OCI-M1 (cell line): ENCODE measurements around the gene OSBPL6.
A peak's percentile ranks its signal among the peaks of the same experiment; 100 is the strongest.

ENCODE experiments used
- DNase-seq: peaks from one replicate; lab custom pipeline; 2025; lab: John Stamatoyannopoulos, UW

OSBPL6 gene

GRCh38 chr2:178238750-178239149 is 44.4 kb downstream of the OSBPL6 start:
- DNase-seq = no peak

DNA sequence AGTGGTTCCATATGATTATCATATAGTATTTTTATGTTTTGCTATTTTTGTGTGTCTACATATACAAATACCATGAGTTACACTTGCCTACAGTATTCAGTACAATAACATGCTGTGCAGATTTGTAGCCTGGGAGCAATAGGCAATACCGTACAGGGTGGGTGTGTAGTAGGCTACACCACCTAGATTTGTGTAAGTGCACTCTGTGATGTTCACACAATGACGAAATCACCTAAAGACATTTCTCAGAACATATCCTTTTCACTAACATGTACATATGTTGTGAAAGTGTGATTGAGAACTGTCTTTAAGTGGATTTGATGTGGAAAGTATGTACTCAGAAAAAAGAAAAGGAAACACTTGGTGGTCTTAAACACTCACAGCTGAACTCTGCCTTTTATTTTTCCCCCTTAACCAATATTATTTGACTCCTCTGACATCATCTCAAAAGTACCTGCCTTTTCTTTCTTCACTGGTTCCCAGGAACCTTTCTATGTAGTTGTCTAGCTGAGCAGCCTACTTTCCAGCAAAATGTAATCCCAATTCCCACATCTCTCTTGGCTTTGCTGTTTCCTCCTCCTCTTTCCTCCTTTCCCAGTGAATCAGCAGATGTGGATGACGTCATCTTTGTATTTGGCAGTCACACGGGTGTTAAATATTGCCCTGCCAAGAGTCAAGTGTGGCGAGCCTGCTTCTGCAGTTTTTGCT is 47.7 kb downstream of the OSBPL6 start:
- peak; percentile 41 for DNase-seq

DNA sequence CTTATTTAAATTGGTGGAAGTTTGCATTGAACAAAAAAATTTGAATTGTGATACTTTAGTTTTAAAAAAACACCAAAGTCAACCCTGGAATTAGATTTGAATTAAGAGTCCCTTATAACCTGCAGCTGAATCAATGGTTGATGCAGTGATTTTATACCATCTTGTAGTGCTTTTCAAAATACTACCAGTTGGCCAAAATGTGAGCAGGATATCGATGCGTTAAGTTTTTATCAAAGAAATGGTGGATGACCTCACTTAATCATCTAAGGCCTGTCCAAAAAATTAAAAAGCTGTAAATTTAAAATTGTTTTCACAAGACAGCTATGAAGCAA is 48.2 kb downstream of the OSBPL6 start:
- no peak for DNase-seq

DNA sequence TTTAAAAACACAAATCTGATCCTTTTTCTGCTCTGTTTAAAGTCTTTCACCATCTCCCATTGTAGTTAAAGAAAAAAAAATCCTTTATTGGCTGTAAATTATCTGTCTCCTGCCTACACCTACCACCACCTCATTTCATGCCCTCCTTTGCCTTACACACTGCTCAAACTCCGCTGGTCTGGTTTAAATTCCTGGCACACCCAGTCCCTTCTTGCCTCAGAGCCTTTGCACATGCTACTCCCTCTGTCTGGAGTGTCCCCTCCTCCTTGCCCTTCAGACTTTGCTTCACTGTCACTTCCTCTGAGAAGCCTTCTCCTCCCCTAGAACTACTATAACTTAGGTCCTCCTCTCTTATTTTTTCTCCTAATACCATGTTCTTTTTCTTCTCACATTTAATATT is 49.6 kb downstream of the OSBPL6 start:
- DNase-seq = no peak

- DNase-seq = no peak
Observed at GRCh38 chr2:178244777-178245176, 50.5 kb downstream of the OSBPL6 start.

GRCh38 chr2:178246696-178247095 is 52.4 kb downstream of the OSBPL6 start:
- no peak for DNase-seq

DNA sequence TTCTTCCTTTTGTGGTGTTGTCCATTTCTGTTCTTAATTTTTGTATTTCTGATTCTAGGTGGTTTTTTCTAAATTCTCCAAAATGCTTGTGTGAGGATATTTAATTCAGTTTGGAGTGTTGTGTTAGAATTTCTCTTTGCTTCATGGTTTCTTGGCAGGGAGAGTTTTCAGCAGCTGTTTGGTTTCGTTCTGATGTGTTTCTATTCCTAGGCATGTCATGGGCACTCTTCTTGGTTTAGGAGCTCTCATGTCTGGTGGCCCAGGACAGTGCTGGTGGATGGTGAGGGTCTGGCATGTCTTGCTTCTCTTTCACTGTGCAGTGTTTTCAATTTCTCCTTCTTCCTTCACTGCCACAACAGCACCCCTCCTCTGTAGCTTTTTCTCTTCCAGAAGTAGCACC is 52.9 kb downstream of the OSBPL6 start:
- no peak for DNase-seq

GRCh38 chr2:178250429-178250828 is 56.1 kb downstream of the OSBPL6 start:
- peak; percentile 18 for DNase-seq

GRCh38 chr2:178251151-178251955 is 57.0 kb downstream of the OSBPL6 start:
- no peak for DNase-seq

- no peak for DNase-seq
Observed at GRCh38 chr2:178256382-178257042, 62.2 kb downstream of the OSBPL6 start.

- no peak for DNase-seq
Observed at GRCh38 chr2:178257127-178257526, 62.8 kb downstream of the OSBPL6 start.

DNA sequence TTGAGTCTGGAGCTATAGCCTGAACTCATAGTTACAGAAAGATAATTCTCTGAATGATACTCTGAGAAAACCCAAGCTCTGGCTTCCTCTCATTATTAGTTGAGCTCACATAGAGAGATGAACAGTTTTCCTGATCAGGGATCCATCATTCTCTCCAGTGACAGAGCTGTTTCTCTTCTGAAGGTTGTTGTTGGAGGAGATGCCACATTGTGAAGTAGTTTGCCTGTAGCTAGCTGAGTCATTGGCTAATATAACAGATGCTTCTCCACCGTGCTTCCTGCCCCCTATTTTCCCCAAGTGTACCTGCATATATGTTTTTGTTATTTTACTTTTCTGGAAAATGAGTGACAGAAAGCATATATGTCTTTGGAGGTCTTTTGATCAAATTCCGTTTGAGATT is 64.6 kb downstream of the OSBPL6 start:
- no peak for DNase-seq

DNA sequence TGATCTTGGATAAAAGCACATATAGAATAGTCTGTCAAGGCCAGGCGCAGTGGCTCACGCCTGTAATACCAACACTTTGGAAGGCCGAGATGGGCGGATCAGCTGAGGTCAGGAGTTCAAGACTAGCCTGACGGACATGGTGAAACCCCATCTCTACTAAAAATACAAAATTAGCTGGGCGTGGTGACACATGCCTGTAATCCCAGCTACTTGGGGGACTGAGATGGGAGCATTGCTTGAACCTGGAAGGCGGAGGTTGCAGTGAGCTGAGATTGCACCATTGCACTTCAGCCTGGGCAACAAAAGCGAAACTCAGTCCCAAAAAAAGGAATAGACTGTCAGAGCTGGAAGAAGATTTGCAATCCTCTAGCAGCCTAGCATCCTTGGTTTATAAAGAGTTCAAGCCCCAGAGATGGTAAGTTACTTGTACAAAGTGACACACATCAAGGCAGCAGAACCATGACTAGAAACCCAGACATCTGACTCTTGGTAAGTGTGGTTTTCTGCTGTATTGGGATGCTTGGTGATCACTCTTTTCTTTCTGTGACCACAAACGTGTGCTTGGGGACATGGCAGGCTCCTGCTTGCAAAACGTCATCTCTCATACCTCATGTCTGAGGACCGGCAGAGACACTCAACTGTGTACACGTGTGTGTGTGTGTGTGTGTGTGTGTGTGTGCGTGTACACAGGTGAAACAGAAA is 69.0 kb downstream of the OSBPL6 start:
- no peak for DNase-seq

- peak; percentile 64 for DNase-seq
Observed at GRCh38 chr2:178264211-178264610, 69.9 kb downstream of the OSBPL6 start.

DNA sequence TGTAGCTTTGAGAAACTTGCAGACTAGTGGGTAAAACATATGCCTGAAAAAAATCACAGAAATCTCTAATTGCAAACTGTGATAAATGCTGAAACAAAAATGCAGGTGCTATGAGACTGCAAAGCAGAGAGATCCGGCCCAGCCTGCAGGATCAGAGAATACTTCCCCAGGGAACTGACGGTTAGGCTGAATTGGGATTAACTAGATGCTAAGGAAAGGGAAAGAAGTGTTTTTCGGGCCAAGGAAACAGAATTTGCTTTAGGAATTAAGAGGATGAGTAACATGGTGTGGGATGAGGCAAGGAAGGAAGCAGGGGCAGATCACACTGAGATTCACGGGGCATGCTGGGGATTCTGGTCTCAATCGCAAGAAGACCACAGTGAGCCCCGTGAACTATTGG is 71.5 kb downstream of the OSBPL6 start:
- DNase-seq = no peak

- DNase-seq = no peak
Observed at GRCh38 chr2:178266445-178266844, 72.1 kb downstream of the OSBPL6 start.

DNA sequence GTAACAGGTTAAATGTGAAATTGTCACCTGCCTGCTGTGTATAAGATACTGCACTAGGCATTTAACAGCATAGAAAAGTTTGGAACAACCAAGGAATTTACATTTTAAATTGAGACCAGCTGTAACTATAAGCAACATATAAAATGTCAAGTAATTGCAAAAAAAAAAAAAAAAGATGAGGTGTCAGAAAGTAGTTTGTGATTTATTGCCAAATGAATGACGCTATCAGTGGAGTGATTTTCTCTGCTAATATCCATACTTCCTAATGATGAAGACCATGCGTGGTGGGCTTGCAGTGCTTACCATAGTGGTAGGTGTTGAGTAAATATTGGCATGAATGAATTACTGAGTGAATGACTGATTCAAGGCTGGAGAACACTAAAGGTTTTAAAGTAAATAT is 73.3 kb downstream of the OSBPL6 start:
- no peak for DNase-seq

DNA sequence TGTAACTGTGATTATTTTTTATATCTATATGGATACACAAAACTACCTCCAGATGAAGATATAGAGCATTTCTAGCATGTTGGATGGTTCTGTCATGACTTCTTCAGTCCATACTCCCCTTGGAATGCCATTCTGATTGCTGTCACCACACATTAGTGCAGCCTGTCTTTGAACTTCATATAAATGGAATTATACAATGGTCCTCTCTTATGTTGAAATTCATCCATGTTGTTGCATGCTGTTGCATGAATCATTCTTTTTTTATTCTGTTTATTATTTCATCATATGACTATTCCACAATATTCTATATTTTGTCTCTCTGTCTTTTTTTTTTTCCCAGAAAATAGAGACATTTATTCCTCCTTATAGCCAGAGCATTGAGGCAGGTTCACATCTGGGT is 74.1 kb downstream of the OSBPL6 start:
- DNase-seq = no peak

DNA sequence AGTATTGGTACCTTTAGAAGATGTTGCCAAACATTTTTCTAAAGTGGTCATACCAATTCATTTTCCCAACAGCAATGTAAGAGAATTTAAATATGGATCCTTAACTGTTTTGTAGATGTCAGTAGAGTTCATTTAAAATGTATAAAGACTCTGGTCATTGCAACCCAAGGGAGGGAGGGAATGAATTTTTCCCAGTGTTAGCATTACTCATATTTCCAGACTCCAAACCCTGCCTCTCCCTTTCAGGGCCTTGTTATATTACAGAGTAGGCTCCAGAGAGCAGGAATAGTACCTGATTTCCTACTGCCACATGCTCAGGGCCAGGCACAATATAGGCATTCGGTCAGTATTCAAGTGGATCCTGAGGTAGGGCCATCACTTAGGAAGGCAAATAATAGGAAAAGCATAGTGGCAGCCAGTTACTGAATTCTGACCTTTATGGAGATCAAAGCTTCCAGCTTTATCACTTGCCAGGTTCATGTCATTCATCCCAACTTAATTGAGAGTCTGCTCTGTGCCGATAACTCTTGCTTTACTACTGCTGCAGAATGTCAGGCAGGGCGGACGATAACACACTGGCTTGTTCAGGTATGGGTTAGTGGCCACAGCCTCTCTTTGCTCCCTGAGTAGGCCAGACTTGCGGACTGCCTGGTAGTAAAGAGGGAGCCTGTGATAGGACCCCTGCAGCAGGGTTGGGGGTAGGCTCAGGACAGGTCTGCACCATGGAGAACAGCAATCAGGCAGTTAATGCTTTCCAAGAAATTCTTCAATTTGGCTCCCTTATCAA is 75.3 kb downstream of the OSBPL6 start:
- peak; percentile 50 for DNase-seq

GRCh38 chr2:178270338-178270737 is 76.0 kb downstream of the OSBPL6 start:
- DNase-seq = no peak

- DNase-seq = no peak
Observed at GRCh38 chr2:178271094-178271493, 76.8 kb downstream of the OSBPL6 start.
